HG03432 (cell line): ENCODE data around the gene FARS2.
"Not testable (repeated sequence)": the region's sequence is repeated elsewhere in the genome, so short reads cannot be mapped to it uniquely, and the experiment has no call there.

Experiments used
- ATAC-seq: cut with Tn5 transposase; IDR thresholded peaks from one replicate; pipeline ENCODE4 v1.9.1; 2021; ENCODE audit warnings: mild to moderate bottlenecking, moderate library complexity; ENCODE audit not compliant: unreplicated experiment

The FARS2 gene

DNA sequence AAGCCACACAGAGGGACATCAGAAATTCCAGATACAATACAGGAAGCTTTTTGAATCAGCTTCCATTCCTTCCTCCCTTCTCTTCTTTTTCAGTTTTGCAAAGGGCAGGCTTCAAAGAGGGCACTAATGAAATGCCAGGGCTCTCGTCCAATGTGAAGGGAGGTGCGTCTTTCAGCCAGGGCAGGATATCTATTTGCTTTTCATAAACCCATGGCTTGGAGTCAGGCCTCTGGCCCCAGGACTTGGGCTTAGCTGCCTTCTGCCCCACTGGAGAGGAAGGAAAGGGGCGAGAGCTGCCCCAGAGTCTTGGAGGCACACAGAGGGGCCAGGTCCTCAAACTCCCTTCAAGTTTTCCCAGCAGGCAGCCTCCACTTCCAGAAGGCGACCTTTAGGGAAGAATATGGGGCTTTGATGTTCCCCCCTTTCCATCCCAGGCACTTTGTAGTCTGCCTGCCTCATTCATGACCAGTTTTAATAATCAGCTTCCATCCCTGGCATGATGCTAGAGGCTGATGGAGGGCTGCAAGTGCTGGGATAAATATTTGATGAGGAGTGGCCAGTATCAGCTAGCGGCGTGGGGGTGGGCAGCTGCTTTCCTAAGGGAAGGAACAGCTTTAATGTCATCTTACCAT, 510.6 kb downstream of the FARS2 start:
- no peak for ATAC-seq

- ATAC-seq: no peak
These were observed 511.3 kb downstream of the FARS2 start for GRCh38 chr6:5772408-5773120.

- ATAC-seq: no peak
These were observed 514.8 kb downstream of the FARS2 start for GRCh38 chr6:5776104-5776503.

- no peak for ATAC-seq
These were observed 515.5 kb downstream of the FARS2 start for GRCh38 chr6:5776706-5777390.

DNA sequence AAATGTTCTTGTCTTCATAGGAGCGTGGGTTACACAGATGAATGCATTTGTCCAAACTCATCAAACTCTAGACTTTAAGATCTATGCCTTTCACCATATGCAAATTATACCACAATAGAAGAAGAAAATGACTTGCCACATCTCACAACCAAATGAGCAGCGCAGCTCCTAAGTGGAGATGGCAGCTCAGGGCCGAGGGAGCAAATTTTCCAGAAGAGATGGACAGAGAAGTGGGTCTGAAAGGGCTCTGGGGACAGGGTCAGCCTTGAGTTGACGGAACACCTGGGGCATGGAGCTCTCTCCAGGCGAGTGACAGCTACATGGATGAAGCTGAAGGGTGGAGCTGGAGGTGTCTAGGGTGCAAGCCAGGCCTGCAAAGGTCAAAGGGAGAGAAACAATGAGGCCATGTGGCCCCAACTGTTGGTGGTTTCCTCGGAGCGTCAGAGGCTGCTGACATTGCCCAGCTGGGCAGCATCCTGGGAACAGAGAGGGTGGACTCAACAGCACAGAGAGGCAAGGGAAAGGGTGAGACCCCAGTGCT, 517.1 kb downstream of the FARS2 start:
- peak; percentile 91 for ATAC-seq

GRCh38 chr6:5778906-5779305, 517.6 kb downstream of the FARS2 start:
- ATAC-seq: no peak

DNA sequence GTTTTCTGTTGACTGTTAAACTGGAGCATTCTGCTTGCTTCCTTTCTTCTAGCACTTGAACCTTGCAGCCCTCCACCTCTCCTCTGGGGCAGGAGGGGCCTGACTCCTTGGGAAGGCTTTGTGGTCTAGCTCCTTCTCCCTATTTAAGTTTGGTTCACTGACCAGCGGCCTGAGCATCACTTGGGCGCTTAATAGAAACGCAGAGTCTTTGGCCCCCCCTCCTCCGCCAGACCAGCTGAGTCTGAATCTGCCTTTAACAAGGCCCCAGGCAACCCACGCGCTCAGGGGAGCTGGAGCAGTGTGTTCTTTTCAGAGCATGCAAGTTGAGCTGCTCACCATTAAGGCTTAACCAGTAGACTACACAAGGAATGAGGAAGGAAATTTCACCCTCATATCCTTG, 519.7 kb downstream of the FARS2 start:
- ATAC-seq: no peak

DNA sequence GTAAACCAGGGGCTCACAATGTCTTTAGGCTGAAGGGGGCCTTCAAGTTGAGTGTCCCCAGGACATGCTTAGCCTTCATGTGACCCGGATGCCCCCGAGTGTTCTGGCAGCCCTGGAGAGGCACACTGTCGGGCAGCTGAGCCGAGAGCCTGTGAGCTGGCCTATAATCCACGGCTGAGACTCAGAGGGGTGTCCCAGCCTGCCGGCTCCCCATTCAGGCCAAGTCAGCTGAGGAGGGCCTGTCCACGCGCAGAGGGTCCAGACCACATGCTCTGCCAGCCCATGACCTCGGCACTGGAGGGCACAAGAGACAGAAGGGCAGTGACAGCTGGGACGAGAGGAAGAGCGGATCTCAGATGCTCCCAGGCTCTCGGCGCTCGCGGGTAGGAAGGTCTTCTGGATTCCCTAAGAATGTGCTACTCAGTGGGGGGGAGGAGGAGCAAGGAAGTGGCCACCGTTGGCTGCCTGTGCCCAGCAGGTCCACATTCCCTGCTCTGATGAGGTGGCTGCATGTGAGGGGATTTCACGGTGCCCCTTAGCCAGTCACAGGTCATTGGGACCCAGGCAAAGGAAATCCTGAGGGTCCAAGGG, 520.7 kb downstream of the FARS2 start:
- ATAC-seq: no peak

DNA sequence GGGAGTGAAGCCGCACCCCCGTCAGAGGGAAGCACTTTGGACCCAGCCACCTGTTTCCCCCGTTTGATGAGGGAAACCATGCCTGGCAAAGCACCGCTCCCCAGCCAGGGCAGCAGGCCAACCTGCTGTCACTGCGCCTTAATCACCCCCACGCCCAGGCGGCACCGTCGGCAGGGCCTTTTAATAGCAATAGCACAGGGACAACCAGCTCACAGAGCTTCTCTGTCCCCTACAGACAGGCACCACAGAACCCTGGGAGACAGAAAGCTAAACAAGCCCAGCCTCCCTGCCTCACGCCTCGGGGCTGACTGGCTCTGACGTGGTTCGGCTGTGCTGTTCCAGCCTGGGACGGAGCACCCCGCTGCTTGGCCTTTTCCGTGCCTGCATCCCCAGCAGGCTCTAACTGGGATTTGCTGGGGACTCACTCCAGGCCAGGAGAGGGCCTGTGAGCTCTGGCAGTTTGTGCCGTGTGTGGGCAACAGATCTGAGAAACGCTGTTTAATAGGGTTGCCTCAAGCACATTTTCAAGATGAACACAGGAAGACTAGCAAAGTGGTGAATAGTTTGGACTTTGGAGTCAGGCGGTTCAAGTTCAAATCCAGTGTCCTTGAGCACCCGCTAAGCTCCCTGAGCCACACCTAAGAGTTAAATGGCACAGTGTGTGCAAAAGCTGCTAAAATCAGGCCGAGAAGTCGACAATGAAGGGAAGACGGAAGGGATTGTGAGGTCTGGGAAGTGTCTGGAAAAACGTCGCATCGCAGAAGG, 521.7 kb downstream of the FARS2 start:
- no peak for ATAC-seq

DNA sequence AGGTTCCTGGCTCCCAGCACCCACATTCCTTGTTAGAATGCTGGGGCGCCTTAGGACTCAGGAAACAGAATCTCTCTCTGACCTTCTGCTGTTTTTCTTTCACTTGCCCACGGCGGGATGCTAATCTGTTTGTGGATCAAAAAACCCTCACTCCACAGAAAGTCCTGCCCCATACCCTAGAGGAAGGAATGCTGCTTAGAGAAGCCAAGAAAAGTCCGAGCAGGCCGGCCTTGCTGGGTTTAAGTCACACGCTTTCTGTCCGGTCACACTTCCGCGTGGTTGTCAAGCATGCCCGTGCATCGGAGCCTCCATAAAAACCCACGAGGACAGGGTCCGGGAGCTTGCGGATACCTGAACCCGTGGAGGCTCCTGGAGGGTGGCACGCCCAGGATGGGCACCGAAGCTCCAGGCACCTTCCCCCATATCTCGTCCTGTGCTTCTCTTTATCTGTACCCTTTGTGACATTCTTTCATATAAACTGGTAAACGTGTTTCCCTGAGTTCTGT, 522.3 kb downstream of the FARS2 start:
- no peak for ATAC-seq

DNA sequence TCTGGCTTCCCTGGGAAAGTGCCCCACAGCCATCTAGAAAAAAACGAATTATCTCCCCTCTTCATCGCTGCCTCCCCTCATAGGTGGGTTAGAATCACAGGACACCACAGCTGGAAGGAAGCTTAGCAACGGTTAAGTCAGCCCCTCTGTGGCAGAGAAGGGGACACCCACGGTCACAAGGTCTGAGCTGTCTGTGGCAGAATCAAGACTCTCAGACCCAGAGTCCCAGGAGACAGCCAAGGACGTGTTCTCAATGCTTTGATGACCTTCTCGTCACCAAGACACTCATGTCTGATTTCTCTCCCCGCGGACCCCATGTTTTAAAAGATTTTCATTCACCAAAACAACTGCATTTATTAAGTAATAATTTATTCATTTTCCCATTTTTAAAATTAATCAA, 523.9 kb downstream of the FARS2 start:
- no peak for ATAC-seq

- ATAC-seq: no peak
These were observed 525.1 kb downstream of the FARS2 start for GRCh38 chr6:5786321-5786968.

- no peak for ATAC-seq
These were observed 525.8 kb downstream of the FARS2 start for GRCh38 chr6:5786969-5787720.

DNA sequence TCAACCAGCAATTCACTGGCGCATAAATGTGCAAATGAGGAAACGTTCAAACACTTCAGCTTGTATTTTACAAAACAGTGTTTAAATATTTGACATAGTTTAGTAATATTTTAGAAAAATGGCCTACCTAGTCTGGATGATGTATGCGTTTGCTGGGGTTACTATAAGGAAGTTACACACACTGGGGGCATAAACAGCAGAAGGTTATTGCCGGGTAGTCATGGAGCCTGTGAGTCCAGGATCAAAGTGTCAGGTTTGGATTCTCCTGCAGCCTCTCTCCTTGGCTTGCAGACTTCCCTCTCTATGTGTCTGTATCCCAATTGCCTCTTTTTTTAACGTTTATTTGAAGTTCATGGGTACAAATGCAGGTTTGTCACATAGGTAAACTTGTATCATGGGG, 528.1 kb downstream of the FARS2 start:
- not testable (repeated sequence) for ATAC-seq

DNA sequence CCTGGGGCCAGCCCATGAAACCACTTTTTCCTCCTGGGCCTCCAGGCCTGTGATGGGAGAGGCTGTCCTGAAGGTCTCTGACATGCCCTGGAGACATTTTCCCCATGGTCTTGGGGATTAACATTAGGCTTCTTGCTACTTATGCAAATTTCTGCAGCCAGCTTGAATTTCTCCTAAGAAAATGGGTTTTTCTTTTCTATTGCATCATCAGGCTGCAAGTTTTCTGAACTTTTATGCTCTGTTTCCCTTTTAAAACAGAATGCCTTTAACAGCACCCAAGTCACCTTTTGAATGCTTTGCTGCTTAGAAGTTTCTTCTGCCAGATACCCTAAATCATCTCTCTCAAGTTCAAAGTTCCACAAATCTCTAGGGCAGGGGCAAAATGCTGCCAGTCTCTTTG, 535.2 kb downstream of the FARS2 start:
- ATAC-seq: not testable (repeated sequence)

GRCh38 chr6:5806406-5806805, 545.1 kb downstream of the FARS2 start:
- not testable (repeated sequence) for ATAC-seq

- no peak for ATAC-seq
These were observed 548.1 kb downstream of the FARS2 start for GRCh38 chr6:5809450-5809849.

DNA sequence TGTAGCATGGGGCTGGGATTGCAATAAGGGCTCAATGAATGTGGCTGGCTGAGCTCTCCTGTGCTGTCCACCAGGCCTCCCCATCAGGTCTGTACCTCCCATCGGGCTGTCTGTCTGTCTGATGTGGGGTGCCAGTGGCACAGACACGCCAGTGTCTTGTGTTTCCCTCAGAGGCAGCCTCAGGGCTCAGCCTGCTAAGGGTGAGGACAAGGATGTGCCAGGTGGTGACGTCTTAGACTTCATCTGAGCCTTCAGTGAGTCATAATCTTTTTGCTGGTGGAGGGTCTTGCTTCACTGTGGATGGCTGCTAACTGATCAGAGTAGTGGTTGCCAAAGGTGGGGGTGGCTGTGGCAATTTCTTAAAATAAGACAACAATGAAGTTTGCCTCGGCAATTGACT, 550.7 kb downstream of the FARS2 start:
- ATAC-seq: no peak

- ATAC-seq: peak; percentile 74
These were observed 552.3 kb downstream of the FARS2 start for GRCh38 chr6:5813625-5814027.
